Activated T-helper 1 cell treated with anti-CD3 and anti-CD28 coated beads, Interleukin-2, amount 50 U/mL, for 16 hours (primary cell): ENCODE data around the gene IL22.
"Not testable (repeated sequence)": the region's sequence is repeated elsewhere in the genome, so short reads cannot be mapped to it uniquely, and the experiment has no call there.

Experiments
- DNase-seq, 2 donors: peaks; one replicate each; pipeline ENCODE4 v3.0.0-alpha.2; 2020; ENCODE audit warnings: low read depth in 1 of 2, low spot score in 1 of 2

Gene IL22

GRCh38 chr12:68231229-68231628 lies 22.2 kb downstream of the IL22 start:
- DNase-seq: no peak

DNA sequence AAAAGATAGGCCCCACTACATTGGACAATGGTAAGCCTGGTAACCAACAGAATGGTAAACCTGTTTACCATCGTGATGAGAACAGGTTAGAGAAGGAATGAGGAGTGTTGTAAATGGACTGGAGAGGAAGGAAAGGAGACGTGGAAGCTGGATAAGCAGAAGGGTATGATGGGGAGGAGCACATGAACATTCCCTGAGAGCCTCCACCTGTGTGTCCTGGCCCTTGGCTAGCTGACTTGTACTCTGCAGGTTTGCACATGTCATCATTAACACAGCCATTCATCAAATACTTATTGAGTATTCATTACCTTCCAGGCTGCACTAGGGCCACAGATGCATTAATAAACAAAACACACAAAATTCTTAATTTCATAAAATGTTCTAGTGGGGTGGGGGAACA lies 23.4 kb downstream of the IL22 start:
- DNase-seq: no peak

DNA sequence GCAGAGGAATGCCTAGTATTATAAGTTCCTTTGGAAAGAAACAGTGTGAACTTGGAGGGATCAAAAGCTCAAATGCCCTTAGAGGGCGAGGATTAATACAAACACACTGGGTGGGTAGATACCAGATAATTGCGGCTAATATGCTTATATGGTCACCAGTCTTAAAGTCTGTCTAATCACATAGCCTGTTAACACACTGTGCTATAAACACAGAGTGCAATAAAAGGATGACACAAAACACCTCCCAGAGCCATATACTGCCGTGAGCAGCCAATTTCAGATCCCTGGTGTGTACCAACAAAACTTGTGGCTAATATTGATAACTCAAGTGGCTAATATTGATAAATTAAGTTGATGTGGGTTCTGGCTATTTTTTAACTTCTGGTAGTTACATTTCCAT lies 26.0 kb downstream of the IL22 start:
- no peak for DNase-seq

DNA sequence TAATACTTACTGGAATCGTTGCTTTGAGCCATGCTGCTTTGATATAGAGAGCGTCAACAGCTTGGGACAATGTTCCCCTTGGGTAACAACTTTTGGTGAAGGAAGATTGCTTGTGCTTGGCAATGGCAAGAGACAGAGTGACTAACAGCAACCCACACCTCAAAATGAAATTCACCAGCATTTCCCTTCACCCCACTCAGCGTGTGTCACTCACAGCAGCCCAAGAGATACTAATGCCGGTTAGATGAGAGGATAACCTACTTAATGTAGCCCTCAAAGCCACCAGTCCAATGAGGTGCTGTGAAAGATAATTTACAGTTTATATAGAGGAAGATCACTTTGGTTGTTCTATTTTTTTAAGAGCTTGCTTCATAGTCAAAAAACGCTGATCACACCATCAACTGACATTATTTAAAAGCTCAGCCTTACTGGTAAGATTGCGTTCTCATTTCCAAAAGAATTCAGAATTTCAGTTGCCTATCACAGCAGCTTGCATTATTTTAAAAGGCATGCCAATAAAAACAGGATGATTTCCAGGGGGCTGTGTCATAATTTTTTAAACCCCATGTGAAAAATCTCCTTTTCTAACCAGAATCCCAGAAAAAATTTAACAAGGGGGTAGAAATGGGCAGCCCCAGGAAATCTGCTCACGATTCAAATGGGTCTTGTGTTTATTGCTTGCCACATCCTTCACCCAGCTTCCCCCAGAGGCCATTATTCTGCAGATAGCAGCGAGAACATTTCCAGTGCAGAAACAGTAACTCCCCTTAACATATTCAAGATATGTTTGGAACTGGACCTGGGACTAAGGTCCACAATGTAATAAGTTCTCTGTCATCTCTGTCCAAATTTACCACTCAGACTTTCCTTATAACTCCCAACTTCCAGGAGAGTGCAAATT lies 27.6 kb downstream of the IL22 start, which contains the start of gene IL26:
Gene IL26 (minus strand): TSS at position 235 of the 901 bp plus-strand sequence. CDS start 54 bp downstream, at position 181.
- no peak for DNase-seq

- DNase-seq: no peak
These were observed 28.7 kb downstream of the IL22 start for GRCh38 chr12:68224613-68225285.

GRCh38 chr12:68223067-68223747 lies 30.2 kb downstream of the IL22 start:
- peak; percentile 36 to 41 for DNase-seq

DNA sequence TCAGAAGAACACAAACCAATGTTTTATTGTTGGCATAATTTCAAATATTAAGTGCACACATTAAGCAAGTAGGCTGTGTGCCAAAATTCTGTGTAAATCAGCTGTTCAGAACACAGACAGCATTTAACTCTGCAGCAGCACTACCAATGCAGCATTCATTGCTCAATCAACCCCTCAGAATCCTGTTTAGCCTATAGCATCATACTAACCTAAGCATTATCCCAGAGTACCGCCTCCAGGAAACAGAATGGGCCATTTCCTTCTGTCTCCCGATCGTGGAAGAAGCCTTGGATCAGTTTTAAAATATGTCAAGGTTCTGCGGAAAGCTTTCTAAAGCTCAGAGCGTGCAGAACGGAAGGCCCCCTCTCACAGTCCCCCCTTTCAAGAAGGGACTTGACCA lies 31.1 kb downstream of the IL22 start:
- DNase-seq: no peak

DNA sequence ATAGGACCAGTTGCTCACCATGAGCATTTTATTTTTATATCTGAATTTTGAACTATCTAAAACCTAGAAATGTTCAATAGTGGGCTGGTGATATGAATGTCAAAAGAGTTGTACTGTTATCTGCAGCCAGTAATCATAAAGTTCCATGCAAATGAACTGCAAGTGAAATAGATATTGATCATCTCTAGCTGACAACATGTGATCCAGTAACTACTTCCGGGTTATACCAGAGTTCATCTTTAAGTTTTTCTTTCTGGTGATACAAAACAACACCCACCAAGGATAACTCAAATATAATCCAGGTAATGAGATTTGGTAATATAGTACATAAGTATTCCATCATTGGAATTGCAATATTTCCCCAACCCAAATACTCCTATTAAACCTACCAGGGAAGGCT lies 31.9 kb downstream of the IL22 start:
- no peak for DNase-seq

GRCh38 chr12:68210875-68211274 lies 42.5 kb downstream of the IL22 start:
- DNase-seq: no peak

DNA sequence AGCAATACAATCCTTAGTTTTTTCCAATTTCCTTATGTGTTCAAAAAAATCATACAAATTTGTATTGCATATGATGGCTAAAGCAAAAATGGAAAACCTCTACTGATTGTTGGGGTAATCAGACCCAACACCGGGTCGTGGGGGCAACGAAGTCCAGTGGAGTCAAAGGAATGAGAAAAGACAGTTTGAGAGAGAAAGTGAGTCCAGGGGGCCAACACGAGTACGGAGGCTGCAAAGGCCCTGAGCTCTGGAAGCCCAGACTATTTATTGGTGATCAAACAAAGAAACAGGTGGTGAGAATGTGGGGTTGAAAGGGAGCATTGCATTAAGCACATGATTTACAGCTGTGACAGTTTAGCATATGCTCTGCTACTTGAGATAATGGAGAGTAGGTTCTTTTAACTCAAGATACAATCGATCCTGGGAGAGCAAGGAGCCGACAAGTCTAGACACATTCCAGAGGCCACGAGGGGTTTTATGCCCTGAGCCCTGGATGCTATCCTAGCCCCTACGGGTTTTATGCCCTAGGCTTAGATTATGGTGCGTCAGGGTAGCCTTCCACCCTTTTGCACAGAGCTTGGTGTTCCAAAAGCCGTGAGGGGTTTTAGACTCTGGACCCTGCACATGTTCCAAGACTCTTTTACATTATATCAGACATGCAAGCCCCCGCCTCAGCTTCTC lies 44.2 kb downstream of the IL22 start:
- not testable (repeated sequence) for DNase-seq

- no peak for DNase-seq
These were observed 46.1 kb downstream of the IL22 start for GRCh38 chr12:68207276-68207675.

GRCh38 chr12:68206446-68206845 lies 47.0 kb downstream of the IL22 start:
- DNase-seq: no peak

- no peak for DNase-seq
These were observed 49.9 kb downstream of the IL22 start for GRCh38 chr12:68203460-68203875.

DNA sequence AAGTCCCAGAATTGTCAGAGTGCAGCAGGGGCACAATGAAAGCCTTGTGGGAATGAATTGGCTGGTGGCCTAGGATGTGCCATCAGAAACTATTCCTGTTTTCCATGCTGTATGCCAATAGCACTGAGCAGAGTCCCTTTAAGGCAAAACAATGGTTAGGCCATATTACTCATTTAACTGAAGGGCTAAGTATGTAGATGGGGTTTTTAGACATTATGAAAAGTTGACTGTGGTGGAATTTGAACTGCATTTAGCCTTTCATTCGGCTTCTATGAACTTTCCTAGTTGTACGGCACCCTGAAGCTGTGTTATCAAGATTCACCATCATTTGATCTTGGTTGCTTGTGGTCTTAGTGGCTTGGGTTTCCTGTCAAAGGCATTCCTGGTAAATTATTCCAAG lies 52.5 kb downstream of the IL22 start:
- no peak for DNase-seq

DNA sequence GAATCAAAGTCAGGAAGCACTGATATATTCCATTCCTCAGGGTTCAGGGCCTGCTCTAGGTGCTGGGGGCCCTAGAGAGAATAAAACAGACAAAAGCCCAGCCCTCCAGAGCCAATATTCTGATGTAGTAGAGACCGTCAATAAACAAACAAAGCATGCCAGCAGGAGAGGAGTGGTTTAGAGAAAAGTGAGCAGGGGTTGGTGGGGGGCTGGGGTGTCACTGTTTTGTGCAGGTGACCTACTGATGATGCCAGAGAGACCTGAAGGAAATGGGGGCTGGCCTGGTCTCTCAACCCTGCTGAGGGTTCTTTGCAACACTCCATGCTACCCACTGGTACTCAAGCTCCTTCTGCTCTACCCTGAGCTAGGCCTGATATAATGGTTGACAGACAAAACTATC lies 54.3 kb downstream of the IL22 start:
- no peak for DNase-seq

DNA sequence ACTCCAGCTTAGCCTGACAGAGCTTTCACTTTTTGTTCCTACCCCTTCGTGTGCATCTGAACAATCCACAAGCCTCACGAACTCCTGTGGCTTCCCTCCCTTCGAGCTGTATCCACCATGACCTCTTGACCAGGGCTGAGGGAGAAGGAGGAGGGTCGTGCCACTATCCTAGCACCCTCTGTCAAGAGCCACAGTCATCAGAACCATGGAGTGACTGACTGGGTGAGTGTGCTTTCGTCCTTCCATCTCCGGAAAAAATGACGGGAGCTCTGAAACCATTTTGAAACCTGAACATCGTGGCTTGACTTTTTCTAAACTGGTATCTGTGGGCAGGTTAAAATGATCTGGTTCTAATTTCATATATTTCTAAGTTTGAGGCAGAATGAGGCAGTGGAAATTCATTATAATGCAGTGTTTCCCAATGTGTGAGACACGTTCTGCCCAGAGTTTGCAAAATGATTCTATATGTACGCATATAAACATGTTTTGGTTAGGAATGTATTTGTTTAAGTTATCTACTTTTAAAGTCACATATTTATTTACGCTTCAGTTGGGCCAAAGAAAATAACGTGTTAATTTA lies 54.8 kb downstream of the IL22 start:
- DNase-seq: no peak
